Epithelial cell of prostate (primary cell): ENCODE measurements around the gene CREB3L2.
"Not testable (repeated sequence)": the region's sequence is repeated elsewhere in the genome, so short reads cannot be mapped to it uniquely, and the experiment has no call there.

ENCODE experiments used
- DNase-seq: peaks from one replicate; pipeline ENCODE4 v3.0.0-alpha.2; 2011; ENCODE audit warnings: low read depth, low spot score
- H3K27ac ChIP-seq: fragments of 450-650 bp; 2 replicates; pipeline ENCODE4 v1.5.1; 2017; ENCODE audit warnings: mild to moderate bottlenecking

Gene CREB3L2

GRCh38 chr7:137975768-137976167 lies 26.1 kb downstream of the CREB3L2 start:
- DNase-seq = no peak
- H3K27ac ChIP-seq = no peak overlapping the region

- no peak overlapping the region for H3K27ac ChIP-seq
- no peak for DNase-seq
Observed at GRCh38 chr7:137975221-137975620, 26.7 kb downstream of the CREB3L2 start.

GRCh38 chr7:137974766-137975165 lies 27.1 kb downstream of the CREB3L2 start:
- DNase-seq = no peak
- H3K27ac ChIP-seq = no peak overlapping the region

GRCh38 chr7:137970253-137970975 lies 31.5 kb downstream of the CREB3L2 start:
- H3K27ac ChIP-seq = peak overlapping the region; percentile 33
- no peak for DNase-seq

GRCh38 chr7:137969828-137970227 lies 32.1 kb downstream of the CREB3L2 start:
- no peak for DNase-seq
- peak overlapping the region; percentile 33 for H3K27ac ChIP-seq

- DNase-seq = no peak
- H3K27ac ChIP-seq = no peak overlapping the region
Observed at GRCh38 chr7:137968890-137969289, 33.0 kb downstream of the CREB3L2 start.

- not testable (repeated sequence) for H3K27ac ChIP-seq, DNase-seq
Observed at GRCh38 chr7:137968339-137968738, 33.5 kb downstream of the CREB3L2 start.

GRCh38 chr7:137967143-137968018 lies 34.5 kb downstream of the CREB3L2 start:
- no peak overlapping the region for H3K27ac ChIP-seq
- no peak for DNase-seq

- DNase-seq = no peak
- H3K27ac ChIP-seq = no peak overlapping the region
Observed at GRCh38 chr7:137966641-137967142, 35.2 kb downstream of the CREB3L2 start.

- no peak overlapping the region for H3K27ac ChIP-seq
- DNase-seq = no peak
Observed at GRCh38 chr7:137965942-137966640, 35.8 kb downstream of the CREB3L2 start.

GRCh38 chr7:137964824-137965545 lies 36.9 kb downstream of the CREB3L2 start:
- DNase-seq = no peak
- H3K27ac ChIP-seq = no peak overlapping the region

GRCh38 chr7:137962875-137963507 lies 38.9 kb downstream of the CREB3L2 start:
- H3K27ac ChIP-seq = peak overlapping the region; percentile 12
- peak; percentile 24 for DNase-seq

- DNase-seq = no peak
- no peak overlapping the region for H3K27ac ChIP-seq
Observed at GRCh38 chr7:137962491-137962874, 39.4 kb downstream of the CREB3L2 start.

GRCh38 chr7:137961200-137962177 lies 40.4 kb downstream of the CREB3L2 start:
- no peak for DNase-seq
- no peak overlapping the region for H3K27ac ChIP-seq

GRCh38 chr7:137960020-137960419 lies 41.9 kb downstream of the CREB3L2 start:
- no peak overlapping the region for H3K27ac ChIP-seq
- DNase-seq = no peak

- no peak overlapping the region for H3K27ac ChIP-seq
- no peak for DNase-seq
Observed at GRCh38 chr7:137958470-137959431, 43.1 kb downstream of the CREB3L2 start.

- H3K27ac ChIP-seq = no peak overlapping the region
- no peak for DNase-seq
Observed at GRCh38 chr7:137957887-137958286, 44.0 kb downstream of the CREB3L2 start.
